Measurements from ENCODE around the gene ZNF558.

Gene ZNF558

GRCh38 chr19:8821748-8822241, 10.3 kb downstream of the ZNF558 start:
- Histone ChIP-seq H3K9me3 (ENCODE audit: insufficient read depth, low read length) (no peaks in the 10 kb centered on the region), H3K4me3 (ENCODE audit: insufficient read depth, low read length, poor library complexity, severe bottlenecking) (no peak overlapping the region), H3K9ac (ENCODE audit: low read length) (no peak overlapping the region), H3K27me3 (ENCODE audit: low read length) (no peaks in the 10 kb centered on the region), H3K36me3 (ENCODE audit: low read length) (no peaks in the 10 kb centered on the region), H3K4me2 (ENCODE audit: low read depth, low read length, poor library complexity, severe bottlenecking) (no peak overlapping the region), H3K9me2 (replicated peaks; ENCODE audit: insufficient read depth, low read length) (no peaks in the 10 kb centered on the region), H3K27ac (ENCODE audit: low read depth, low read length) (no peak overlapping the region), H3K79me2 (ENCODE audit: insufficient read depth, low read length) (no peaks in the 10 kb centered on the region), H2AFZ (ENCODE audit: low read depth, low read length, severe bottlenecking) (no peak overlapping the region), H4K20me1 (ENCODE audit: low read depth, low read length) (no peaks in the 10 kb centered on the region), H3F3A (ENCODE audit: insufficient read depth) (no peaks in the 10 kb centered on the region)
- no peak for TF ChIP-seq CTCF (IDR thresholded peaks at IDR 0.05; ENCODE audit: insufficient read depth, low read length, poor library complexity, severe bottlenecking)
- no peak for TF ChIP-seq EZH2phosphoT487 (conservative IDR thresholded peaks at IDR 0.05; ENCODE audit: low read length)

- Histone ChIP-seq H4K20me1 (ENCODE audit: low read depth, low read length) (no peaks in the 10 kb centered on the region), H3K4me3 (ENCODE audit: insufficient read depth, low read length, poor library complexity, severe bottlenecking) (no peak overlapping the region), H3K27me3 (ENCODE audit: low read length) (no peaks in the 10 kb centered on the region), H2AFZ (ENCODE audit: low read depth, low read length, severe bottlenecking) (no peak overlapping the region), H3K9ac (ENCODE audit: low read length) (no peak overlapping the region), H3K27ac (ENCODE audit: low read depth, low read length) (no peak overlapping the region), H3K9me2 (replicated peaks; ENCODE audit: insufficient read depth, low read length) (no peaks in the 10 kb centered on the region), H3F3A (ENCODE audit: insufficient read depth) (no peaks in the 10 kb centered on the region), H3K9me3 (ENCODE audit: insufficient read depth, low read length) (no peaks in the 10 kb centered on the region), H3K79me2 (ENCODE audit: insufficient read depth, low read length) (no peaks in the 10 kb centered on the region), H3K4me2 (ENCODE audit: low read depth, low read length, poor library complexity, severe bottlenecking) (no peak overlapping the region), H3K36me3 (ENCODE audit: low read length) (no peaks in the 10 kb centered on the region)
- no peak for TF ChIP-seq EZH2phosphoT487 (conservative IDR thresholded peaks at IDR 0.05; ENCODE audit: low read length)
- no peak for TF ChIP-seq CTCF (IDR thresholded peaks at IDR 0.05; ENCODE audit: insufficient read depth, low read length, poor library complexity, severe bottlenecking)
Measured at GRCh38 chr19:8820234-8820633, 11.9 kb downstream of the ZNF558 start.

GRCh38 chr19:8815780-8816179, 16.3 kb downstream of the ZNF558 start:
- Histone ChIP-seq H3K4me3 (ENCODE audit: insufficient read depth, low read length, poor library complexity, severe bottlenecking) (no peak overlapping the region), H3K9me2 (replicated peaks; ENCODE audit: insufficient read depth, low read length) (no peaks in the 10 kb centered on the region), H3K27me3 (ENCODE audit: low read length) (no peaks in the 10 kb centered on the region), H3K4me2 (ENCODE audit: low read depth, low read length, poor library complexity, severe bottlenecking) (no peak overlapping the region), H2AFZ (ENCODE audit: low read depth, low read length, severe bottlenecking) (no peak overlapping the region), H3K27ac (ENCODE audit: low read depth, low read length) (no peak overlapping the region), H3F3A (ENCODE audit: insufficient read depth) (no peaks in the 10 kb centered on the region), H3K79me2 (ENCODE audit: insufficient read depth, low read length) (no peaks in the 10 kb centered on the region), H4K20me1 (ENCODE audit: low read depth, low read length) (no peaks in the 10 kb centered on the region), H3K9ac (ENCODE audit: low read length) (no peak overlapping the region), H3K36me3 (ENCODE audit: low read length) (no peaks in the 10 kb centered on the region), H3K9me3 (ENCODE audit: insufficient read depth, low read length) (peaks cover 19% of the 10 kb centered on the region)
- TF ChIP-seq EZH2phosphoT487 (conservative IDR thresholded peaks at IDR 0.05; ENCODE audit: low read length) (no peak), CTCF (IDR thresholded peaks at IDR 0.05; ENCODE audit: insufficient read depth, low read length, poor library complexity, severe bottlenecking) (no peak)

All from SU-DHL-6 (cell line).